A549 (cell line): ENCODE measurements around the gene JAZF1. TPM values are rescaled to one million over a fixed set of nuclear protein-coding genes. Genes with fewer than 3 reads are reported as not detected.
A peak's percentile ranks its signal among the peaks of the same experiment; 100 is the strongest.

Experiments used
- ATAC-seq, 2 experiments: fragments of 200-7000 bp in 1 of 2; fragments of >200 bp in 1 of 2; cut with Nextera tagmentation in 1 of 2; cut with Tn5 transposase in 1 of 2; 3 replicates each; pipeline versions ENCODE4 v1.8.0 to v1.9.1; 2018 to 2020; ENCODE audit warnings: mild to moderate bottlenecking in 1 of 2, moderate library complexity in 1 of 2
- CTCF ChIA-PET: fragments of 300-600 bp; sonication (Branson Sonifier 250); formaldehyde crosslinking; extraction: SDS; loops from one replicate; lab custom pipeline; 2021; ENCODE audit warnings: antibody characterized with exemption, inconsistent platforms; lab: Yijun Ruan, JAX
- POLR2A ChIA-PET: fragments of 350-600 bp; formaldehyde crosslinking; extraction: SDS; loops from one replicate; lab custom pipeline; 2021; ENCODE audit warnings: antibody characterized with exemption, inconsistent platforms; lab: Yijun Ruan, JAX
- DNase-seq, 2 experiments: peaks; one replicate each; pipeline versions ENCODE4 v3.0.0 to v3.0.0-alpha.2; 2011 to 2016; ENCODE audit warnings: low read depth in 1 of 2, low spot score in 1 of 2
- FAIRE-seq: peaks from 2 replicates; lab custom pipeline; 2011; peaks lifted over from hg19 to GRCh38; lab: Jason Lieb, UNC
- H3K27ac ChIP-seq, 2 experiments: fragments of >200 bp; sonication (Bioruptor Twin); formaldehyde crosslinking; 3 replicates each; pipeline ENCODE4 v1.5.1; 2016 to 2017
- H3K4me1 ChIP-seq: fragments of >200 bp; sonication (Bioruptor Twin); formaldehyde crosslinking; 3 replicates; pipeline ENCODE4 v1.6.1; 2016
- H3K4me2 ChIP-seq: fragments of >200 bp; sonication (Bioruptor Twin); formaldehyde crosslinking; 3 replicates; pipeline ENCODE4 v1.6.1; 2016
- H3K4me3 ChIP-seq: fragments of >200 bp; sonication (Bioruptor Twin); formaldehyde crosslinking; 3 replicates; pipeline ENCODE4 v1.5.1; 2016
- H3K9me3 ChIP-seq: fragments of >200 bp; sonication (Bioruptor Twin); formaldehyde crosslinking; 3 replicates; pipeline ENCODE4 v1.6.1; 2016
- CBX2 ChIP-seq: fragments of 200-600 bp; sonication (generic); IDR thresholded peaks from 2 replicates; pipeline ENCODE4 v1.6.1; 2016; ENCODE audit warnings: low read depth, mild to moderate bottlenecking, borderline replicate concordance
- CBX8 ChIP-seq: fragments of 200-600 bp; sonication (generic); IDR thresholded peaks from 2 replicates; pipeline ENCODE4 v1.6.1; 2016
- CEBPB ChIP-seq, 2 experiments: fragments of >200 bp in 1 of 2; sonication (Bioruptor Twin) in 1 of 2; formaldehyde crosslinking in 1 of 2; IDR thresholded peaks; 2 replicates each; pipeline ENCODE4 v1.6.1; 2012 to 2016
- CHD4 ChIP-seq: fragments of 200-600 bp; sonication (generic); IDR thresholded peaks from 2 replicates; pipeline ENCODE4 v1.6.1; 2016; ENCODE audit warnings: antibody characterized with exemption, mild to moderate bottlenecking, borderline replicate concordance
- EHF ChIP-seq: fragments of 250-450 bp; sonication (Bioruptor Pico); IDR thresholded peaks from 2 replicates; pipeline ENCODE4 v1.5.0; 2020; ENCODE audit warnings: mild to moderate bottlenecking
- FOSB ChIP-seq: fragments of 250-450 bp; sonication (Bioruptor Pico); IDR thresholded peaks from 2 replicates; pipeline ENCODE4 v1.5.0; 2020; ENCODE audit warnings: mild to moderate bottlenecking, moderate library complexity
- FOSL2 ChIP-seq, 2 experiments: fragments of 450-650 bp in 1 of 2; fragments of >200 bp in 1 of 2; sonication (Bioruptor Twin) in 1 of 2; formaldehyde crosslinking; IDR thresholded peaks; 2 replicates each; pipeline versions ENCODE4 v1.5.0 to v1.6.1; 2016 to 2020; ENCODE audit warnings: mild to moderate bottlenecking in 1 of 2, moderate library complexity in 1 of 2
- GATA3 ChIP-seq: IDR thresholded peaks from 2 replicates; pipeline ENCODE4 v1.6.1; 2012; ENCODE audit warnings: borderline replicate concordance
- HOXA7 ChIP-seq: fragments of 250-450 bp; sonication (Bioruptor Pico); IDR thresholded peaks from 2 replicates; pipeline ENCODE4 v1.5.0; 2020; ENCODE audit warnings: mild to moderate bottlenecking, moderate library complexity
- HOXB5 ChIP-seq: fragments of 250-450 bp; sonication (Bioruptor Pico); IDR thresholded peaks from 2 replicates; pipeline ENCODE4 v1.5.0; 2020; ENCODE audit warnings: mild to moderate bottlenecking, moderate library complexity
- KDM5A ChIP-seq: fragments of 200-600 bp; sonication (generic); IDR thresholded peaks from 2 replicates; pipeline ENCODE4 v1.6.1; 2016; ENCODE audit warnings: antibody characterized with exemption, mild to moderate bottlenecking
- MAFK ChIP-seq: fragments of 450-650 bp; IDR thresholded peaks from 2 replicates; pipeline ENCODE4 v1.6.1; 2014; ENCODE audit not compliant: partially characterized antibody
- MAX ChIP-seq: IDR thresholded peaks from 2 replicates; pipeline ENCODE4 v1.6.1; 2012
- NFE2L2 ChIP-seq: fragments of 150-350 bp; conservative IDR thresholded peaks from 2 replicates; pipeline ENCODE4 v1.6.1; 2014; ENCODE audit warnings: low read length
- NPAS2 ChIP-seq: fragments of 250-450 bp; sonication (Bioruptor Pico); IDR thresholded peaks from 2 replicates; pipeline ENCODE4 v1.8.0; 2022; ENCODE audit warnings: mild to moderate bottlenecking, moderate library complexity, borderline replicate concordance
- NR3C1 ChIP-seq: fragments of >200 bp; sonication (Bioruptor Twin); formaldehyde crosslinking; IDR thresholded peaks from 3 replicates; pipeline ENCODE4 v1.6.1; 2017
- PBX3 ChIP-seq: IDR thresholded peaks from 2 replicates; pipeline ENCODE4 v1.6.1; 2012
- PHF8 ChIP-seq: fragments of 200-600 bp; sonication (generic); IDR thresholded peaks from 2 replicates; pipeline ENCODE4 v1.6.1; 2016; ENCODE audit warnings: low read depth, mild to moderate bottlenecking, antibody characterized with exemption, moderate library complexity, borderline replicate concordance
- RARB ChIP-seq: fragments of 250-450 bp; sonication (Bioruptor Pico); IDR thresholded peaks from 2 replicates; pipeline ENCODE4 v1.8.0; 2021; ENCODE audit warnings: mild to moderate bottlenecking, moderate library complexity
- RCOR1 ChIP-seq: fragments of 150-350 bp; IDR thresholded peaks from 2 replicates; pipeline ENCODE4 v1.6.1; 2014; ENCODE audit warnings: antibody characterized with exemption, low read length, low read depth
- RFX5 ChIP-seq: fragments of 450-650 bp; IDR thresholded peaks from 2 replicates; pipeline ENCODE4 v1.7.1; 2014; ENCODE audit warnings: antibody characterized with exemption, mild to moderate bottlenecking, moderate library complexity
- RNF2 ChIP-seq: fragments of 200-600 bp; sonication (generic); IDR thresholded peaks from 2 replicates; pipeline ENCODE4 v1.6.1; 2016; ENCODE audit warnings: low read depth, mild to moderate bottlenecking, antibody characterized with exemption, moderate library complexity, borderline replicate concordance
- SMC3 ChIP-seq: fragments of >200 bp; sonication (Bioruptor Twin); formaldehyde crosslinking; IDR thresholded peaks from 3 replicates; pipeline ENCODE4 v1.6.1; 2018; ENCODE audit warnings: inconsistent platforms
- TP53 ChIP-seq: fragments of 250-450 bp; sonication (Bioruptor Pico); IDR thresholded peaks from 2 replicates; pipeline ENCODE4 v1.5.0; 2021; ENCODE audit warnings: mild to moderate bottlenecking, moderate library complexity
- ZSCAN20 ChIP-seq: fragments of 250-450 bp; sonication (Bioruptor Pico); IDR thresholded peaks from 2 replicates; pipeline ENCODE4 v1.8.0; 2022; ENCODE audit warnings: mild to moderate bottlenecking, moderate library complexity
- WGBS: methylation state at CpG from one replicate; pipeline ENCODE4 v1.1.6; 2017; ENCODE audit errors: missing lambda C conversion rate; 5-methylcytosine and 5-hydroxymethylcytosine counted together
- polyA plus RNA-seq, 4 experiments: library from polyadenylated mRNA; depleted of rRNA in 3 of 4; stranded (reverse); fragments of >200 nt; fragmentation: RNase III in 1 of 4; extraction: RNeasy Plus Mini Kit Qiagen cat#74134 plus additional on column Dnase treatment in 1 of 4; gene quantifications; 2 replicates in 3 of 4; 3 replicates in 1 of 4; pipeline ENCODE4 v1.2.3, GENCODE V29; 2011 to 2017
- TF ChIP-seq, protein P1 (sequence below): fragments of 450-650 bp; IDR thresholded peaks from 2 replicates; pipeline ENCODE4 v1.6.1; 2014; ENCODE audit warnings: antibody characterized with exemption
- TF ChIP-seq, protein P2 (sequence below): fragments of 250-450 bp; sonication (Bioruptor Pico); IDR thresholded peaks from 2 replicates; pipeline ENCODE4 v1.5.0; 2021; ENCODE audit warnings: mild to moderate bottlenecking, moderate library complexity, borderline replicate concordance

The JAZF1 gene
- polyA plus RNA-seq, 2 of the 4 experiments (the other 2 are of a cell fraction): 1.9 to 2.8 TPM

- TF ChIP-seq, protein P1, sequence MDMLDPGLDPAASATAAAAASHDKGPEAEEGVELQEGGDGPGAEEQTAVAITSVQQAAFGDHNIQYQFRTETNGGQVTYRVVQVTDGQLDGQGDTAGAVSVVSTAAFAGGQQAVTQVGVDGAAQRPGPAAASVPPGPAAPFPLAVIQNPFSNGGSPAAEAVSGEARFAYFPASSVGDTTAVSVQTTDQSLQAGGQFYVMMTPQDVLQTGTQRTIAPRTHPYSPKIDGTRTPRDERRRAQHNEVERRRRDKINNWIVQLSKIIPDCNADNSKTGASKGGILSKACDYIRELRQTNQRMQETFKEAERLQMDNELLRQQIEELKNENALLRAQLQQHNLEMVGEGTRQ: no peak
- TF ChIP-seq RARB (CRISPR knock-in tag) (no peak), CHD4 (no peak), EHF (CRISPR knock-in tag) (no peak), HOXB5 (CRISPR knock-in tag) (no peak), MAFK (no peak), HOXA7 (CRISPR knock-in tag) (no peak), SMC3 (no peak), GATA3 (no peak), RNF2 (no peak), FOSB (CRISPR knock-in tag) (no peak), RCOR1 (no peak), CEBPB (IDR thresholded peaks at IDR 0.05) (no peak), CBX8 (no peak), CBX2 (no peak), ZSCAN20 (CRISPR knock-in tag) (no peak), PBX3 (no peak), PHF8 (no peak), NPAS2 (CRISPR knock-in tag) (no peak)
- ATAC-seq (no peak), DNase-seq (no peak), FAIRE-seq (no peak)
- Histone ChIP-seq H3K9me3 (no peaks in the 10 kb centered on the region), H3K4me1 (peaks cover 57% of the 10 kb centered on the region), H3K4me3 (no peak overlapping the region), H3K4me2 (no peak overlapping the region), H3K27ac (peak overlapping the region; percentile 9 to 42; a peak in 3 of 6 replicates)
- CTCF ChIA-PET: interaction anchor here (0.7 to 3.6 kb wide), 5 partner anchors 10 to 299 kb away, joined by 4 to 46 read pairs (median 5); no protein-coding TSS in a partner anchor
- POLR2A ChIA-PET: no interaction called here
Observed at GRCh38 chr7:28067171-28067570, 113.4 kb downstream of the JAZF1 start.

DNA sequence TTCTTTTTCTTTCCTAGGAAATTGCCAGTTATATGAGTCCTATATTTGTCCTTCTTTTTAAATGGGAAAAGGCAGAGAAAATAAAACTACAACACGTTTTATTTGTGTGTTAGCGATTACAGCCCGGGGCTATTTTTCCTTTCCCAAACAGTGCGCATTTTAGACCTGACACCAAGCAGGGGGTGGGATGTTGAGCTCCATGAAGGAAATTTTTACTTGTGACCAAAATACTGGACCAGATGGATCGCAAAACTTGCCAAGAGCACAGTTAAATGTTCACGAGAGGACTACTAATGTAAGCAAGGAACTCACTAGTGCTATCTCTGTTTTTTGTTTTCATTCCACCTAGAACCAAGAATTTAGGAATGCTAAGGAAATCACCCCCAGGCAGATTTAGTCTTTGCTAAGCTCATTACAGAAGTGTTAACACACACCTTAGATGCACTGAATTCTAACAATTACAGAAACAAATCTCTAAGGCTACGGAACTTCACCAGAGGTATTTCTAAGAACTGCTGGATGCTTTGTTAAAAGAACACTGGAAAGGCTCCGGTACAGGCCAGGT, 114.8 kb downstream of the JAZF1 start:
- peak overlapping the region; percentile 54 for H3K4me2 ChIP-seq
- peaks cover 68% of the 10 kb centered on the region for H3K4me1 ChIP-seq
- FAIRE-seq (no peak), ATAC-seq (no peak), DNase-seq (no peak)
- peak overlapping the region; percentile 68 to 73 for H3K27ac ChIP-seq
- H3K9me3 ChIP-seq: no peaks in the 10 kb centered on the region
- TF ChIP-seq, protein P2, sequence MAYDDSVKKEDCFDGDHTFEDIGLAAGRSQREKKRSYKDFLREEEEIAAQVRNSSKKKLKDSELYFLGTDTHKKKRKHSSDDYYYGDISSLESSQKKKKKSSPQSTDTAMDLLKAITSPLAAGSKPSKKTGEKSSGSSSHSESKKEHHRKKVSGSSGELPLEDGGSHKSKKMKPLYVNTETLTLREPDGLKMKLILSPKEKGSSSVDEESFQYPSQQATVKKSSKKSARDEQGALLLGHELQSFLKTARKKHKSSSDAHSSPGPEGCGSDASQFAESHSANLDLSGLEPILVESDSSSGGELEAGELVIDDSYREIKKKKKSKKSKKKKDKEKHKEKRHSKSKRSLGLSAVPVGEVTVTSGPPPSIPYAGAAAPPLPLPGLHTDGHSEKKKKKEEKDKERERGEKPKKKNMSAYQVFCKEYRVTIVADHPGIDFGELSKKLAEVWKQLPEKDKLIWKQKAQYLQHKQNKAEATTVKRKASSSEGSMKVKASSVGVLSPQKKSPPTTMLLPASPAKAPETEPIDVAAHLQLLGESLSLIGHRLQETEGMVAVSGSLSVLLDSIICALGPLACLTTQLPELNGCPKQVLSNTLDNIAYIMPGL (CRISPR knock-in tag): no peak
- TF ChIP-seq KDM5A (no peak), RARB (CRISPR knock-in tag) (no peak), MAFK (no peak), SMC3 (no peak), CEBPB (IDR thresholded peaks at IDR 0.05) (no peak), RFX5 (no peak), NR3C1 (no peak), NFE2L2 (no peak), GATA3 (no peak), TP53 (no peak), MAX (no peak), FOSL2 (IDR thresholded peaks at IDR 0.05) (no peak), FOSL2 (CRISPR knock-in tag; IDR thresholded peaks at IDR 0.05) (no peak)
- ChIA-PET POLR2A (no interaction called here), CTCF (interaction anchor here (0.7 to 2.3 kb wide), 6 partner anchors 9 to 292 kb away, joined by 3 to 9 read pairs (median 4); no protein-coding TSS in a partner anchor)
- H3K4me3 ChIP-seq: no peak overlapping the region
- WGBS: 46% methylated on average over 8 of the region's 8 CpGs
